ENCODE data around the gene LSM4. TPM values are rescaled to one million over a fixed set of nuclear protein-coding genes. Genes with fewer than 3 reads are reported as not detected.

The LSM4 gene
- total RNA-seq, 1 donor from 2014 or later: 198 TPM

GRCh38 chr19:18282788-18283141, 40.1 kb downstream of the LSM4 start:
- peaks cover 35% of the 10 kb centered on the region for H3K36me3 Mint-ChIP-seq (ENCODE audit: low read depth)
- no peaks in the 10 kb centered on the region for H3K27me3 Mint-ChIP-seq (ENCODE audit: low read depth)
- intact Hi-C loops (cut with micrococcal nuclease): loop anchor here (1.0 kb wide), 1 partner anchor 8 kb away; no protein-coding TSS in a partner anchor
- no peak for DNase-seq (ENCODE audit: low spot score)
- H3K27ac Mint-ChIP-seq: peak overlapping the region; percentile 96
- peak overlapping the region; percentile 80 for H3K4me3 Mint-ChIP-seq (ENCODE audit: low read depth)
- no peaks in the 10 kb centered on the region for H3K9me3 Mint-ChIP-seq
- peaks cover 45% of the 10 kb centered on the region for H3K4me1 Mint-ChIP-seq (ENCODE audit: low read depth)

- H3K9me3 Mint-ChIP-seq: no peaks in the 10 kb centered on the region
- intact Hi-C loops (cut with micrococcal nuclease): loop anchor here (1.0 kb wide), 1 partner anchor 8 kb away; no protein-coding TSS in a partner anchor
- peak overlapping the region; percentile 80 for H3K4me3 Mint-ChIP-seq (ENCODE audit: low read depth)
- peak overlapping the region; percentile 96 for H3K27ac Mint-ChIP-seq
- H3K27me3 Mint-ChIP-seq (ENCODE audit: low read depth): no peaks in the 10 kb centered on the region
- peaks cover 47% of the 10 kb centered on the region for H3K4me1 Mint-ChIP-seq (ENCODE audit: low read depth)
- H3K36me3 Mint-ChIP-seq (ENCODE audit: low read depth): peaks cover 39% of the 10 kb centered on the region
- DNase-seq (ENCODE audit: low spot score): no peak
Measured at GRCh38 chr19:18282021-18282787, 40.7 kb downstream of the LSM4 start.

- Mint-ChIP-seq H3K4me1 (ENCODE audit: low read depth) (peaks cover 39% of the 10 kb centered on the region), H3K36me3 (ENCODE audit: low read depth) (peaks cover 38% of the 10 kb centered on the region), H3K9me3 (no peaks in the 10 kb centered on the region), H3K27me3 (ENCODE audit: low read depth) (no peaks in the 10 kb centered on the region), H3K4me3 (ENCODE audit: low read depth) (peak within 1 kb of the TSS; percentile 92), H3K27ac (peak within 1 kb of the TSS; percentile 98)
- intact Hi-C loops (cut with micrococcal nuclease): loop anchor here (1.0 kb wide), 1 partner anchor 9 kb away; no protein-coding TSS in a partner anchor
- DNase-seq (ENCODE audit: low spot score): peak; percentile 98
Measured at GRCh38 chr19:18281082-18282020, 41.5 kb downstream of the LSM4 start, which contains the start of gene JUND. JUND (minus strand) TSS chr19:18281622; CDS start chr19:18281484, 138 bp downstream.

GRCh38 chr19:18280247-18281081, 42.4 kb downstream of the LSM4 start:
- H3K27me3 Mint-ChIP-seq (ENCODE audit: low read depth): no peaks in the 10 kb centered on the region
- intact Hi-C loops (cut with micrococcal nuclease): no loop called here
- no peaks in the 10 kb centered on the region for H3K9me3 Mint-ChIP-seq
- H3K4me1 Mint-ChIP-seq (ENCODE audit: low read depth): peaks cover 33% of the 10 kb centered on the region
- peak overlapping the region; percentile 98 for H3K27ac Mint-ChIP-seq
- H3K4me3 Mint-ChIP-seq (ENCODE audit: low read depth): peak overlapping the region; percentile 92
- DNase-seq (ENCODE audit: low spot score): peak; percentile 76
- H3K36me3 Mint-ChIP-seq (ENCODE audit: low read depth): peaks cover 44% of the 10 kb centered on the region

- H3K27ac Mint-ChIP-seq: peak overlapping the region; percentile 98
- H3K4me1 Mint-ChIP-seq (ENCODE audit: low read depth): peaks cover 28% of the 10 kb centered on the region
- intact Hi-C loops (cut with micrococcal nuclease): loop anchor here (1.0 to 5.0 kb wide), 5 partner anchors 13 to 133 kb away; partner anchors contain the start of gene LSM4
- H3K27me3 Mint-ChIP-seq (ENCODE audit: low read depth): no peaks in the 10 kb centered on the region
- peak overlapping the region; percentile 92 for H3K4me3 Mint-ChIP-seq (ENCODE audit: low read depth)
- DNase-seq (ENCODE audit: low spot score): peak; percentile 92
- H3K9me3 Mint-ChIP-seq: no peaks in the 10 kb centered on the region
- peaks cover 49% of the 10 kb centered on the region for H3K36me3 Mint-ChIP-seq (ENCODE audit: low read depth)
Measured at GRCh38 chr19:18279516-18280246, 43.2 kb downstream of the LSM4 start.

- H3K27ac Mint-ChIP-seq: peak overlapping the region; percentile 98
Measured at GRCh38 chr19:18279266-18279515, 43.7 kb downstream of the LSM4 start.

GRCh38 chr19:18278521-18279265, 44.2 kb downstream of the LSM4 start:
- Mint-ChIP-seq H3K36me3 (ENCODE audit: low read depth) (peaks cover 57% of the 10 kb centered on the region), H3K4me1 (ENCODE audit: low read depth) (peaks cover 29% of the 10 kb centered on the region), H3K4me3 (ENCODE audit: low read depth) (peak overlapping the region; percentile 92), H3K9me3 (no peaks in the 10 kb centered on the region), H3K27ac (peak overlapping the region; percentile 73), H3K27me3 (ENCODE audit: low read depth) (no peaks in the 10 kb centered on the region)
- intact Hi-C loops (cut with micrococcal nuclease): loop anchor here (1.0 to 5.0 kb wide), 5 partner anchors 14 to 134 kb away; partner anchors contain the start of gene LSM4
- peak; percentile 57 for DNase-seq (ENCODE audit: low spot score)

More at GRCh38 chr19:18279266-18279515, 43.7 kb downstream of the LSM4 start:
- Mint-ChIP-seq H3K27me3 (ENCODE audit: low read depth) (no peaks in the 10 kb centered on the region), H3K4me3 (ENCODE audit: low read depth) (peak overlapping the region; percentile 92), H3K36me3 (ENCODE audit: low read depth) (peaks cover 54% of the 10 kb centered on the region), H3K9me3 (no peaks in the 10 kb centered on the region), H3K4me1 (ENCODE audit: low read depth) (peaks cover 29% of the 10 kb centered on the region)
- intact Hi-C loops (cut with micrococcal nuclease): loop anchor here (1.0 to 5.0 kb wide), 5 partner anchors 14 to 133 kb away; partner anchors contain the start of gene LSM4
- no peak for DNase-seq (ENCODE audit: low spot score)

- DNase-seq (ENCODE audit: low spot score): no peak
- H3K27me3 Mint-ChIP-seq (ENCODE audit: low read depth): no peaks in the 10 kb centered on the region
- H3K36me3 Mint-ChIP-seq (ENCODE audit: low read depth): peaks cover 59% of the 10 kb centered on the region
- peak overlapping the region; percentile 26 for H3K4me3 Mint-ChIP-seq (ENCODE audit: low read depth)
- intact Hi-C loops (cut with micrococcal nuclease): loop anchor here (5.0 kb wide), 1 partner anchor 137 kb away; no protein-coding TSS in a partner anchor
- peak overlapping the region; percentile 17 for H3K27ac Mint-ChIP-seq
- H3K9me3 Mint-ChIP-seq: no peaks in the 10 kb centered on the region
- peaks cover 17% of the 10 kb centered on the region for H3K4me1 Mint-ChIP-seq (ENCODE audit: low read depth)
Measured at GRCh38 chr19:18274781-18275356, 48.0 kb downstream of the LSM4 start.

- Mint-ChIP-seq H3K9me3 (no peaks in the 10 kb centered on the region), H3K27me3 (ENCODE audit: low read depth) (no peaks in the 10 kb centered on the region), H3K4me3 (ENCODE audit: low read depth) (peak within 1 kb of the TSS; percentile 26), H3K27ac (peak within 1 kb of the TSS; percentile 17), H3K36me3 (ENCODE audit: low read depth) (peaks cover 54% of the 10 kb centered on the region), H3K4me1 (ENCODE audit: low read depth) (peaks cover 16% of the 10 kb centered on the region)
- DNase-seq (ENCODE audit: low spot score): no peak
- intact Hi-C loops (cut with micrococcal nuclease): no loop called here
Measured at GRCh38 chr19:18274219-18274780, 48.6 kb downstream of the LSM4 start, which contains the start of gene IQCN. IQCN (minus strand) TSS chr19:18274452; CDS start chr19:18269478, 4,974 bp downstream.

GRCh38 chr19:18273561-18274218, 49.2 kb downstream of the LSM4 start:
- Mint-ChIP-seq H3K9me3 (no peaks in the 10 kb centered on the region), H3K27me3 (ENCODE audit: low read depth) (no peaks in the 10 kb centered on the region), H3K4me1 (ENCODE audit: low read depth) (peaks cover 13% of the 10 kb centered on the region), H3K27ac (no peak overlapping the region), H3K36me3 (ENCODE audit: low read depth) (peaks cover 52% of the 10 kb centered on the region), H3K4me3 (ENCODE audit: low read depth) (no peak overlapping the region)
- intact Hi-C loops (cut with micrococcal nuclease): no loop called here
- no peak for DNase-seq (ENCODE audit: low spot score)

Measured in activated T-helper 2 cell treated with anti-CD3 and anti-CD28 coated beads, Interferon-gamma antibody, Interleukin-2, Interleukin-4, amounts not matched to agents 10 μg/mL and 5 μg/mL and 100 μg/mL, durations not matched to agents 14 hours and 24 hours and 36 hours (primary cell).